COR-L47 (cell line): Measurements from ENCODE around the gene CNOT4.

Experiments used
- DNase-seq: peaks from one replicate; lab custom pipeline; 2025; lab: John Stamatoyannopoulos, UW

The CNOT4 gene

DNA sequence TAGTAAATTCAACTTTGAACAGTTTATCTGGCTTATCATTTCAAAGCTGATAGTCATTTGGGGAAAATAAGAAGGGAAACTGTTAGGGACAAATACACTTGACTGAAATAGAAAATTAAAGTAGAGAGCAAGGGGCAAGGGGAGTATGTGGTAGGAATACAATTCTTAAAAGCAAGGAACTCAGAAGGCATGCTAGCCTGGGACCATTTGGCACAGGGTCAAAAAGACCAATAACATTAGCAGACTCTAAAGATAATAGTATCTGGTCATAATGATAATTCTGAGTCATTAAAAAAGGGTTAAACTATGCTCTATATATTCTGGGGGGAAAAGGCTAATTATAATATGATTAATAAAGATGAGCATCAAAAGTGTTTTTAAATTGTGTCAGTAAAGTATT, 112.2 kb downstream of the CNOT4 start:
- no peak for DNase-seq

- no peak for DNase-seq
These were observed 117.2 kb downstream of the CNOT4 start for GRCh38 chr7:135392701-135393100.

DNA sequence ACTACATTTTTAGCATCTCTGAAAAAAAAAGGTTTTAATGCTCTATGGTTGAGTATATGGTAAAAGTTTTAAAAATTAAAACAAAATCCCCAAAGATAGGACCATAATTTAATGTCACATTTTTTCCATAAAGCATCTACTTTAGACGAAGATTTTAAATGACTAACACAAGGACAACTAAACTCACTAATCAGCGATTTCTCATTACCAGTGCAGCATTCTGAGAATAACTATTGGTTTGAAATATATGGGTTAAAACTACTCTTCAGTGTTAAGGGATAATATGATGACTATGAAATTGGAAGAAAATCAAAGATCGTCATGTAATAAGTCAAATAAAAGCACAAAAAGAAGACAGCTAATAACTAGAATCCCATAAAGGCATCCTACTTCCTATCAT, 118.4 kb downstream of the CNOT4 start:
- DNase-seq = no peak

DNA sequence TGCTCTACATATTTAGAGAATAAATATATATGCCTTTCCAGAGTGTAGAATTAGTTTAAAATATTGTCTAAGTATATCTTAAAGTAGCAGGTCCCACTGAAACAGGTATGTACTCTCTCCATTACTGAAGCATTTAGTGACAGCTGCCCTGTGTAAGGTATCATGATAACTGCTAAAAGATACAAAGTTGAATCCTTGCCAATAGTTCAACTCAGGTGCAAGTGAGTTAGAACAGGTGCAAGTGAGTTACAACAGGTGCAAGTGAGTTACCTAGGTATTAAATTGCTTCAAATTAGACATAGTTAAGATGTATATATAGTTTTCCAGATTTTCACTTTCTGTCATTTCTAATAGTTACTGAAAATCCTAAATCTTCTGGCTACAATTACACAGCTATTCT, 119.1 kb downstream of the CNOT4 start:
- peak; percentile 42 for DNase-seq

GRCh38 chr7:135389971-135390370, 119.9 kb downstream of the CNOT4 start:
- DNase-seq = peak; percentile 41

DNA sequence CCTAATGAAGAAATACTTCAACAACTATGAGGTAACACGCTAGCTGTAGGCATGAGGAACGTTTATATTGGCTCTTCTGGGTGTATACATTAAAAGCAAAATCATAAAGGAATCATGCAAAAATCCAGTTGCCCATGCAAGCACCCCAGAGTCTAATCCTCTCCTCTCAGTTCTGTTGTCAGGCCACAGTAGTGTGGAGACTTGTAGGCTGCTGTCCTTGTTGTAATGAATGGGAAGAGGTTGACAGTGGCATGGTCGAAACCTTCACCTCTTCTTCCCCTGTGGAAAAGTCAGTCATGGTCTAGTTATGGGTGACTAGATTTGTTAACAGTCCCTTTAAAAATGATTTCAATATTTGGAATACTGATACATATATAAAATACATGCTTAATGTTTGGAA, 121.3 kb downstream of the CNOT4 start:
- no peak for DNase-seq

- no peak for DNase-seq
These were observed 123.1 kb downstream of the CNOT4 start for GRCh38 chr7:135386776-135387175.

GRCh38 chr7:135386181-135386580, 123.7 kb downstream of the CNOT4 start:
- DNase-seq = no peak

- DNase-seq = peak; percentile 75
These were observed 124.7 kb downstream of the CNOT4 start for GRCh38 chr7:135385209-135385608.

GRCh38 chr7:135383525-135384175, 126.3 kb downstream of the CNOT4 start:
- DNase-seq = no peak

DNA sequence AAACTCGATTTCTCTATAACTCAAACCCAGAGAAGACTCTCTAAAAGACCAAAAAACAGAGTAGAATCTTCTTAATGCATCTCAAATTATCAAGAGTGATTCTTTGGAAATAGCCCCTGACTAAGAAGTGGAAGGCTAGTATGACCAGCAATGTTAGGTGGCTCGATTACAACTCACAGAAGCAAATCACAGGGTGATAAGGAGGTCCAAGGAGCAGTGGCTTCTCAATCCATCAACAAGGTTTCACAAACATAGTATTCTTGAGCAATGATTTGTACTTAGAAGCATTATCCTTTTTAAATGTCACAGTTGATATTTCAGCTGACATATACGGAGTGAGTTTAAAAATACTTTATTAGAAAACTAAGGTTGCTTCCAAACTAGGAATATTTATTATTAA, 127.7 kb downstream of the CNOT4 start:
- DNase-seq = no peak

GRCh38 chr7:135381369-135381768, 128.5 kb downstream of the CNOT4 start:
- no peak for DNase-seq

DNA sequence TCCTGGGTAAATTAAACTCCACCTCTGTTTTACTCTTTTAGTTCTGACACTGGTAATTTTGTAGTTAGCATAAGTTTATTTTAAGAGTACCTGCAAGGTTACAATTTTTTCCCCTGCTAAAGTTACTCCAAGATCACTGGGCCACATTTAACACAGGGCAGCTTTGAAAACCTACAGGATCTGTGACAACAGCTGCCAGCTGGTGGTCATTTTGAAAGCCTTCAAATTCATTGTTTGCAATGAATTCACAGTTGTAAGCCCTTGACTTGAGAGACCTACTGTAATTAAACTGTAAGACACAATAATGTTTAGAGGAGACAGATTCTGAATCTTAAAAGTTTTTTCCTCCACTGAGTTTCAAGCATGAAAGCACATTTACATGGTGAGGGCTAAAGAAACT, 129.6 kb downstream of the CNOT4 start:
- DNase-seq = no peak

GRCh38 chr7:135377171-135377570, 132.7 kb downstream of the CNOT4 start:
- DNase-seq = no peak

GRCh38 chr7:135375908-135376699, 133.8 kb downstream of the CNOT4 start:
- DNase-seq = no peak

DNA sequence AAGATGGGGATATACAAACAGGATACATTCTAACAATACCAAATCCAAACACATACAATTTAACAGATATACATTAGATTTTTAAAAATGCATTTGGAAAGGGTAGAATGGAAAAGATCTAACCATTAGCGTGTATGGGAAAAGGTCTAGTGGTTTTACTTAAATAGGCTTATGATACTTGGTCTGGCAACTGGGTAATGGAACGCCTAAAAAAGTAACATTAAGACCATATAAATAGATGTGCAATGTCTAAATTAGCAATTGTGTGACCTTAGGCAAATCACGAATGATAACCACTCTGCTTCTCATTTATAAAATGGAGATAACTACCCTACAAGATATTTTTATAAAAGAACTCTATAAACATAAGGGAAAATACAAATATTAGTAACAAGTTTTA, 135.2 kb downstream of the CNOT4 start:
- no peak for DNase-seq

DNA sequence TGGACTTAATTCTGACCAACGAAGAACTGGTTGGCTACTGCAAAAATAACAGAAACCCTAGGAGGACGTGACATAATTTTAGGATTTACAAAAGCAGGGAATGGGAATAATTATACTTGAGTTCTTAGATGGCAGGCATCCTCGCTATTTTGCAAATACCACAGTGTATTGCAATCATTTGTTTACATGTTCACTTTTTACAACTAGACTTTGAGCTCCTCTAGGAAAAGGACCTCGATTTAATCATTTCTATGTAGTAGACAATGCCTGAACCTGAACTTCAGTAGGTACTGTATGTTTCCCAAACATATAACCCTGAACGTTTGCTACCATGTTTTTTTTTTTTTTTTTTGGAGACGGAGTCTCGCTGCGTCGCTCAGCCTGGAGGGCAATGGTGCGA, 137.7 kb downstream of the CNOT4 start:
- no peak for DNase-seq

- no peak for DNase-seq
These were observed 139.2 kb downstream of the CNOT4 start for GRCh38 chr7:135370656-135371055.

DNA sequence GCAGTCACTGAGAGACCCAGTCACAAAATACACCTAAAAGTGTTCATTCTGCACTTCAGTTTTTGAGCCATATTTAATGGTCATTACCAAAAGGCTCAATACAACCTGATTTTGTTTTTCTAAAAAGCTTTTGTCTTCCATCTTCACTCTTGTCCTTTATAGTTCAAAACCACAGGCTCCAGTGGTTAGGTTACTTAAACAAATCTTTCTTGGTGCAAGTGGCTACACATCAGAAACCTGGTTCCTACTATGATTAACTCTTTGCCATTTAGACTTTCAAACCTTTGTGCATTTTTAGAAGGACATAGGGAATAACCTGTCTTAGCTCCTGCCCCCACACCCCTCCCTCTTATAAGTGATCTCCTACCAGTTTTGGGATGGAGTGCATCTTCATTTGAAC, 140.5 kb downstream of the CNOT4 start:
- DNase-seq = no peak

- DNase-seq = peak; percentile 32
These were observed 141.3 kb downstream of the CNOT4 start for GRCh38 chr7:135368416-135369186.

GRCh38 chr7:135366843-135367508, 142.9 kb downstream of the CNOT4 start:
- no peak for DNase-seq

DNA sequence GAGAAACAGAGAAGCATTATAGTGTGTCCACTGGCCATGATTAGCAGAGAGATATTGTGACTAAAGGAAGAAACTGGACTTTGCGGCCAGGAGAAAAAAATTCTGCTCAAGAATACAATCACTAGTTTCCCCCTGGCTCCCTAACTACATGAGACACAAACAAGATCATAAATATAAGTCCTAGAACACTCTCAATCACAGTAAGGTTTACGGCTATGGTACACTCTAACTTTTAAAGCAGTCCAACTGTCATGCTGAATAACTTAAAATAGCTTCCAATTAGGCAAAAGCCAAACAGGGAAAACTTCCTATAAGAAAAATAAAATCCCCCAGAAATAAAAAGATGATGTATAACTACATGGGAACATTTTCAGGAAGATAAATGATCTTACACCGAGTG, 144.2 kb downstream of the CNOT4 start:
- DNase-seq = no peak
